HG03045 (cell line): ENCODE results near the gene GBX2.

Experiments used
- ATAC-seq: cut with Tn5 transposase; IDR thresholded peaks from one replicate; pipeline ENCODE4 v1.9.1; 2021; ENCODE audit warnings: mild to moderate bottlenecking, moderate library complexity; ENCODE audit not compliant: unreplicated experiment

The GBX2 gene

GRCh38 chr2:236168110-236169080 lies at the start of gene GBX2:
Gene GBX2, minus strand, starts transcription at chr2:236168386. Its CDS starts 415 bp downstream, at chr2:236167971.
- ATAC-seq, result no peak

GRCh38 chr2:236217926-236218325 lies 49.7 kb upstream of the GBX2 start:
- ATAC-seq, result no peak

GRCh38 chr2:236216711-236217110 lies 48.5 kb upstream of the GBX2 start:
- no peak for ATAC-seq

GRCh38 chr2:236215761-236216333 lies 47.7 kb upstream of the GBX2 start:
- ATAC-seq, result no peak

- ATAC-seq, result no peak
Measured at GRCh38 chr2:236215196-236215595, 47.0 kb upstream of the GBX2 start.

- no peak for ATAC-seq
Measured at GRCh38 chr2:236214376-236214995, 46.3 kb upstream of the GBX2 start.

- ATAC-seq, result no peak
Measured at GRCh38 chr2:236211296-236211695, 43.1 kb upstream of the GBX2 start.

- ATAC-seq, result no peak
Measured at GRCh38 chr2:236210536-236210935, 42.4 kb upstream of the GBX2 start.

- ATAC-seq, result no peak
Measured at GRCh38 chr2:236209996-236210395, 41.8 kb upstream of the GBX2 start.

GRCh38 chr2:236209535-236209934 lies 41.3 kb upstream of the GBX2 start:
- ATAC-seq, result no peak

- ATAC-seq, result no peak
Measured at GRCh38 chr2:236208019-236208926, 40.1 kb upstream of the GBX2 start.

GRCh38 chr2:236207472-236207871 lies 39.3 kb upstream of the GBX2 start:
- ATAC-seq, result no peak

GRCh38 chr2:236205867-236206645 lies 37.9 kb upstream of the GBX2 start:
- ATAC-seq, result no peak

- no peak for ATAC-seq
Measured at GRCh38 chr2:236204953-236205352, 36.8 kb upstream of the GBX2 start.

GRCh38 chr2:236200378-236200777 lies 32.2 kb upstream of the GBX2 start:
- no peak for ATAC-seq

- no peak for ATAC-seq
Measured at GRCh38 chr2:236196366-236196765, 28.2 kb upstream of the GBX2 start.

GRCh38 chr2:236195726-236196125 lies 27.5 kb upstream of the GBX2 start:
- ATAC-seq, result no peak

- no peak for ATAC-seq
Measured at GRCh38 chr2:236194786-236195185, 26.6 kb upstream of the GBX2 start.

GRCh38 chr2:236193026-236193425 lies 24.8 kb upstream of the GBX2 start:
- no peak for ATAC-seq

GRCh38 chr2:236190674-236191073 lies 22.5 kb upstream of the GBX2 start:
- no peak for ATAC-seq
